HS-27A (cell line): ENCODE results near the gene LAMA2.
"Not testable (repeated sequence)": the region's sequence is repeated elsewhere in the genome, so short reads cannot be mapped to it uniquely, and the experiment has no call there.

Experiments used
- DNase-seq: peaks from one replicate; pipeline ENCODE4 v3.0.0-alpha.2; 2012; ENCODE audit warnings: low read depth, missing footprints

Gene LAMA2

GRCh38 chr6:129006724-129007514 is 124.0 kb downstream of the LAMA2 start:
- no peak for DNase-seq

GRCh38 chr6:129007701-129008373 is 124.9 kb downstream of the LAMA2 start:
- no peak for DNase-seq

- no peak for DNase-seq
These were observed 125.7 kb downstream of the LAMA2 start for GRCh38 chr6:129008591-129008990.

GRCh38 chr6:129009851-129010250 is 126.9 kb downstream of the LAMA2 start:
- DNase-seq: no peak

- no peak for DNase-seq
These were observed 131.4 kb downstream of the LAMA2 start for GRCh38 chr6:129014302-129014701.

DNA sequence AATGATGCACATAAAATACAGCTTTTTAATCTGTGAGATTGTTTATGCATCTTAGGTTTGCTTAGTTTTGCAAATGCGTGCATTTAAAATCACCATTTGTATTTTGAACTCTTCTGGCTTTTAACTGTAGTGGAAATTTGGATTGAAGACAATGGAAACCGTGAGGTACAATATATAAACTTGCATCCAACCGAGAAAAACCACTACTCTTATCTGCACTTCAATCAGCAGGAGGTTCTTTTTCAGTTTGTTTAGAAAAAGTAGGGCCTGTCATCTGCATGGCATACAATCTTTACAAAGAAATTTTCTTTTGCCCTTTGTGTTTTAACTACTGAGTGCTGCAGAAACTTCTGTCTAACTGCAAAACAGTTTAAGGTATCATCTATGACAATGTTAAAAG is 132.8 kb downstream of the LAMA2 start:
- DNase-seq: no peak

DNA sequence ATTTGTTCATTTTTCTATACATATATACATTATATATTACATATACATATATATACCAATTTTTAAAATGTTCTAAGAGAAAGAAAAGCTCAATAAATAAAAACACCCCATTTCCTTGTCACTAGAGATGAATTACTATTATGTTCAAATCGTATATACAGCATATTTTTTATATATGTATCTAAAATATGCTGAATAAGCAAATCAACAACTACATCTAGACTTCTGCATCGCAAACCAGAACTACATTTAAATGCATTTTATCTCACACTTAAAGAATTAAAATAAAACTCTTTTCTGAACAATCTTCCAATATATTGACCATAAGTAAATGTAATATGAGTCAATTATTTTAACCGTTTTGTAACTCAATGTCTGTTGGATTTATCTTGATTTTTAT is 133.9 kb downstream of the LAMA2 start:
- no peak for DNase-seq

DNA sequence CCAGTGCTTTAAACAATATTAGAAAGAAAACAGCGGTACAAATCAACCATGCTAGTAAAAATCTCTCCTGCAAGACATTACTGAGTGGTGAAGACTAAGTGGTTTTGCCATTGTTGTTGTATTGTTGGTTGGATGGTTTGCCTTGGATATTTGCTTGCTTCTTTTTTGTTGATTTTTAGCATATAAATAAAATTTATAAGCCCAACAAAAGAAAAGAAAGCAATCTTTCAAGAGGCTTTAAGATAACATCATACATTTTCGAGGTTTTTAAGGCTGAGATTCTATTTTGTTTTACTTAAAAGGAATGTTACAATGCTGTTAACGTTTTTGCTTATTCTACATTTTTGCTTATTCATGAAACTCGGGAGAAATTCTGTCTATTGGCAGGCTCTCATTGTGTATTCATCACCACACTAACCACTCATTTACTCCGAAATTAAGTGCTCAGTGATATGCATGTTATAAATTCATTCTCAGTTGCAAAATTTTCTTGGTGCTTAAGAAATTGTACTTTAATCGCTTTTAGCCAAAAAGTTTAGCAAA is 139.1 kb downstream of the LAMA2 start:
- DNase-seq: no peak

- DNase-seq: no peak
These were observed 143.7 kb downstream of the LAMA2 start for GRCh38 chr6:129026601-129027000.

- DNase-seq: no peak
These were observed 146.8 kb downstream of the LAMA2 start for GRCh38 chr6:129029778-129030177.

DNA sequence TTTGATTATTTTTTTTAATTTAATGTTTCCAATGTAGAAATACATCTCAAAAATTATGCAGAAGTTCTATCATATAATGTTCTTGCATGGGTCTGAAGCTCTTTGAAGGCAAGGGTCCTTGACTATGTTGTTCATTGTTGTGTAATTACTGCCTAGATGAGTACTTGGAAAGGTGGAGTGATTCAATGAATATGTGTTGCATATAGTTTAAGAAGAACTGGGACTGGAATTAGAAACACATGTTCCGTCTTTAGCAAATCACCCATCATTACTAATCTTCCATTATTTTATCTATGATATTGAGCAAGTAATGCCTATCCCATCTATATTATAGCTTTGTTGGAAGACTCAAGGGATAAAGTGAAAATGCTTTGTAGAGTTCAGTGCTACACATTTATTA is 147.3 kb downstream of the LAMA2 start:
- no peak for DNase-seq

- peak; percentile 14 for DNase-seq
These were observed 148.2 kb downstream of the LAMA2 start for GRCh38 chr6:129031051-129031599.

GRCh38 chr6:129032602-129033001 is 149.7 kb downstream of the LAMA2 start:
- DNase-seq: no peak

- DNase-seq: no peak
These were observed 150.2 kb downstream of the LAMA2 start for GRCh38 chr6:129033180-129033579.

- DNase-seq: no peak
These were observed 150.6 kb downstream of the LAMA2 start for GRCh38 chr6:129033581-129033980.

DNA sequence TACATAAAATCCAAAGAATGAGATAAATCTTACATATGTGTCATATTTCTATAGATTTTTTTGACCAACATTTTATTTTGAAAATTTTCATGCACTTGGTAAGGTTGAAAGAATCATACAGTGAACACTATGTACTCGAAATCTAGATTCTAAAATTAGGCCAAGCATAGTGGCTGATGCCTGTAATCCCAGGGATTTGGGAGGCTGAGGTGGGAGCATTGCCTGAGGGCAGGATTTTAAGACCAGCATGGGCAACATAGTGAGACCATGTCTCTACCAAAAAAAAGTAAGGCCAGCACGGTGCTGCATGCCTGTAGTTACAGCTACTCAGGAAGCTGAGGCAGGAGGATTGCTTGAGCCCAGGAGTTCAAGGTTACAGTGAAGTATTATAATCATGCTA is 158.6 kb downstream of the LAMA2 start:
- DNase-seq: no peak

- DNase-seq: no peak
These were observed 163.6 kb downstream of the LAMA2 start for GRCh38 chr6:129046526-129046925.

DNA sequence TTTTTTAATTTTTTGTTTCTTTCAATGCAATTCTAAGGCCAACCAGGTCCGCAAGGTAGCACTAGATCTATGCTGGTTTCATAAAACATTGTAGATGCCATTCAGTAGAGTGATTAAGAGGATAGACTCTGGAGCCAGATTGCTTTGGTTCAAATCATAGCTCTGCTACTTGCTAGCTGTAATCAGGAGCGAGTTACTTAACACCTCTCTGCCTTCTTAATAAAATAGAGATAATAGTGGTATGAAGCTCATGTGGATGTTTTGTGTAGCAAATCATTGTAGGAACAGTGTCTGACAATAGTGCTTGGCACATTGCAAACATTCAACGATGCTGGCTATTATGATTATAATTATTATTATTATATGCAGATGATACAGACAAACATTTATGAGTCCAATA is 164.9 kb downstream of the LAMA2 start:
- no peak for DNase-seq

- peak; percentile 24 for DNase-seq
These were observed 167.1 kb downstream of the LAMA2 start for GRCh38 chr6:129050086-129050485.

DNA sequence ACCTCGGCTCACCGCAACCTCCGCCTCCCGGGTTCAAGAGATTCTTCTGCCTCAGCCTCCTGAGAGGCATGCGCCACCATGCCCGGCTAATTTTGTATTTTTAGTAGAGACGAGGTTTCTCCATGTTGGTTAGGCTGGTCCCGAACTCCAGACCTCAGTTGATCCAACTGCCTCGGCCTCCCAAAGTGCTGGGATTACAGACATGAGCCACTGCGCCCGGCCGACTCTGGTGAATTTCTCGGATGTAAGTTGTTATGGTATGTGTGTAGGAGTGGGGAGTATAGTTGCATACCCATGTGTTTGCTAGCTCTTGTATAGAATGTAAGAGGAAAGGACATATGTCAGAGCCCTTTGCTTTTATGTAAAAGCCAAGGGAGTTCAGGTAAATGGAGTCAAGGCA is 170.2 kb downstream of the LAMA2 start:
- DNase-seq: not testable (repeated sequence)

- no peak for DNase-seq
These were observed 172.9 kb downstream of the LAMA2 start for GRCh38 chr6:129055796-129056195.

DNA sequence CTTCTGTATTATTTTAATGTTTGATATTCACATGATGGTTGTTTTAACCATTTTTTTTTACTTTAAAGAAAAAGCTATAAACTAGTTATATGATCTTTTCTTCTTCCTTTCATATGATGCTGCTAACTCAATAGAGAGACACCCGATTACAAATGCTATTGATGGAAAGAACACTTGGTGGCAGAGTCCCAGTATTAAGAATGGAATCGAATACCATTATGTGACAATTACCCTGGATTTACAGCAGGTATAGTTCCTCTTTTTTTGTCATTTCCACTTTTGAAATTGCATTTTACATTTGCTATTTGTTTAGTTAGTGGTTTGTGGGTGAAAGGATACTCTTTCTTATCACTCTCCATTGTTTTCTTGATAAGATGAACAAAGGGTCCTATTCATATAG is 176.7 kb downstream of the LAMA2 start:
- DNase-seq: no peak

DNA sequence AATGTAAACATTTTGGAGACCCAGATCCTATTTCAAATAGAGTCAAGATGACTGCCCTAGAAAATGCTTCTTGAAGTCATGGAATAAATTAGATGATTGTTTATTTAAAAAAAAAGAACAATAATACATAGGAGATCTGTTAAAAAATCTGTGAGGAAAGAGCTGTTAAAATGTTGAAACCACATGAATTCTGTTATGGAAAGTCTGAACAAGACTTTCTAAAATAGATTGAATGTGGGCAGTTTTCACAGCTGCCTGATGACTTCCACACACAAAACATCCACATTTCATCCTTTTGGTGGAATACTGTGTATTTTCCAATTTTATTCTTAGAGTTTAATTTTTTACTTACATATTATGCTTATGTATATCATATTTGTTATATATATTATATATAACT is 186.1 kb downstream of the LAMA2 start:
- no peak for DNase-seq
